ENCODE results near the gene MYO3B.

GRCh38 chr2:170377500-170378207 lies 199.7 kb downstream of the MYO3B start:
- no peak for TF ChIP-seq SMAD3 (CRISPR knock-in tag; IDR thresholded peaks at IDR 0.05; ENCODE audit: borderline replicate concordance)
- TF ChIP-seq NFATC4 (CRISPR knock-in tag; IDR thresholded peaks at IDR 0.05) = no peak
- no peak for TF ChIP-seq AFF4 (CRISPR knock-in tag; IDR thresholded peaks at IDR 0.05; ENCODE audit: borderline replicate concordance)
- TF ChIP-seq, protein P1, sequence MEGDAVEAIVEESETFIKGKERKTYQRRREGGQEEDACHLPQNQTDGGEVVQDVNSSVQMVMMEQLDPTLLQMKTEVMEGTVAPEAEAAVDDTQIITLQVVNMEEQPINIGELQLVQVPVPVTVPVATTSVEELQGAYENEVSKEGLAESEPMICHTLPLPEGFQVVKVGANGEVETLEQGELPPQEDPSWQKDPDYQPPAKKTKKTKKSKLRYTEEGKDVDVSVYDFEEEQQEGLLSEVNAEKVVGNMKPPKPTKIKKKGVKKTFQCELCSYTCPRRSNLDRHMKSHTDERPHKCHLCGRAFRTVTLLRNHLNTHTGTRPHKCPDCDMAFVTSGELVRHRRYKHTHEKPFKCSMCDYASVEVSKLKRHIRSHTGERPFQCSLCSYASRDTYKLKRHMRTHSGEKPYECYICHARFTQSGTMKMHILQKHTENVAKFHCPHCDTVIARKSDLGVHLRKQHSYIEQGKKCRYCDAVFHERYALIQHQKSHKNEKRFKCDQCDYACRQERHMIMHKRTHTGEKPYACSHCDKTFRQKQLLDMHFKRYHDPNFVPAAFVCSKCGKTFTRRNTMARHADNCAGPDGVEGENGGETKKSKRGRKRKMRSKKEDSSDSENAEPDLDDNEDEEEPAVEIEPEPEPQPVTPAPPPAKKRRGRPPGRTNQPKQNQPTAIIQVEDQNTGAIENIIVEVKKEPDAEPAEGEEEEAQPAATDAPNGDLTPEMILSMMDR (IDR thresholded peaks at IDR 0.05) = no peak
- no peak for TF ChIP-seq ZNF232 (CRISPR knock-in tag; IDR thresholded peaks at IDR 0.05)
- TF ChIP-seq GTF2I (CRISPR knock-in tag; conservative IDR thresholded peaks at IDR 0.05) = no peak
- no peak for TF ChIP-seq CBFB (CRISPR knock-in tag; IDR thresholded peaks at IDR 0.05; ENCODE audit: low read depth)
- TF ChIP-seq SP1 (CRISPR knock-in tag; conservative IDR thresholded peaks at IDR 0.05) = no peak
- TF ChIP-seq AR (CRISPR knock-in tag; IDR thresholded peaks at IDR 0.05) = no peak
- no peak for TF ChIP-seq STAT6 (CRISPR knock-in tag; conservative IDR thresholded peaks at IDR 0.05; ENCODE audit: low read depth)
- TF ChIP-seq NR2C2 (CRISPR knock-in tag; IDR thresholded peaks at IDR 0.05) = no peak
- no peak for TF ChIP-seq GABPB1 (CRISPR knock-in tag; IDR thresholded peaks at IDR 0.05)
- no peak for TF ChIP-seq ZNF423 (CRISPR knock-in tag; IDR thresholded peaks at IDR 0.05)

Measured in WTC11 (cell line).